Amygdala (tissue), 56 donors: ENCODE measurements around the gene BCOR.
A peak's percentile ranks its signal among the peaks of the same experiment; 100 is the strongest.

Experiments
- DNase-seq, 56 donors: peaks; one replicate each; lab custom pipeline; 2025; lab: John Stamatoyannopoulos, UW

BCOR gene

DNA sequence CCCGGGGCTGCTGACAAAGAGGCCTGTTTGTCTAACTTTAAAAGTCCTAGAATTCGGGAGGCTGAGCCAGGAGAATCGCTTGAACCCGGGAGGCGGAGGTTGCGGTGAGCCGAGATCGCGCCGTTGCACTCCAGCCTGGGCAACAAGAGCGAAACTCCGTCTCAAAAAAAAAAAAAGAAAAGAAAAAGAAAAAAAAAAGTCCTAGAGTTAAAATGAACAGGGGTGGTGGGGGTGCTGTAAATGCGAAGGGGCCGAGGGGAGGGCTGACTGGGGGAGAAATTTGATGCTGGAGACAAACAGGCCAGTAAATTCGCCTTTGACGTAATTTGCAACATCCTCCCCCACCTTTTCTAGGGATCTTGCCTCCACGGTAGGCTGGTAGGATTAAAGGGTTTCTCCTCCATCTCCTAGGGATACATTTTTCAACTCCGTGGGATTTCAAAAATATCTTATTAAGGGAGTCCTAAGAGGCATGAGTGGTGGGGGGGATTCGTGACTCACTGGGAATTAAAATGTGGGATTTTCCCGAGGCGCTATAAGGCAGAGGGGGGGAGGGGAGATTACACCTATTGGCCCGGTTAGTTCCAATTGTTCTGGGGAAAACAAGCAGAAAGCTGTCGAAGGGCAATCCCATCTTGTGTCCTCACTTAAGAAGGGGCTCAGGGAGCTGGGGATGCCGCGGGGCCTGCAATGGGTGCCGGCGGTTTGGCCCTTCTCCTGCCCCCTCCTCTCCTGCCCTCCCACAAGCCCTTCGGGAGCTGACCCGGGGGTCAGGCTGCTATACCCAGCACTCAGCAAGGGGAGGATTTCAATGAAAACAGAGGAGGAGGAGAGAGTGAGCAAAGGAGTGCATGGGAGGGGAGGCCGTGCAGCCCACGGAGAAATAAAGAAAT lies 3.0 kb upstream of the BCOR start:
- no peak for DNase-seq

DNA sequence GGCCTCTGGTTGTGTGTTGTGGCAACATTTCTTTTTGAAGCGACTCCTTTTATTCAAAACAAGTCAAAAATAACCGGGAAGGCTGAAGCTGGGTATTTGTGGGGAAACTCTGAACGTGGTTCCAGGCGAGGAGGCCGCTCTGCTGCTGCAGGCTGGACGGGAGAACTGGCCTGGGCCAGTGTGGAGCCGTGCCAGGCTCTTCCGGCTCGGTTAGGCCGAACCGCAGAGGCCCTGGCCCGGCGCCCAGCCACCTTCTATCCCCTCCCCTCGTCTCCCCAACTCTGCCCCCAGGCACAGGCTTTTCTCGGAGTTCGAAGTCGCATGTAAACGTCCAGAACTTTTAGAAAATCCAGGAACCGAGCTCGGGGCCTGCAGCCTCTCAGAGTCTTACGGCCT lies 2.4 kb upstream of the BCOR start:
- peak in 3 of 56 donors; percentile 6 to 17 (median 8) for DNase-seq

DNA sequence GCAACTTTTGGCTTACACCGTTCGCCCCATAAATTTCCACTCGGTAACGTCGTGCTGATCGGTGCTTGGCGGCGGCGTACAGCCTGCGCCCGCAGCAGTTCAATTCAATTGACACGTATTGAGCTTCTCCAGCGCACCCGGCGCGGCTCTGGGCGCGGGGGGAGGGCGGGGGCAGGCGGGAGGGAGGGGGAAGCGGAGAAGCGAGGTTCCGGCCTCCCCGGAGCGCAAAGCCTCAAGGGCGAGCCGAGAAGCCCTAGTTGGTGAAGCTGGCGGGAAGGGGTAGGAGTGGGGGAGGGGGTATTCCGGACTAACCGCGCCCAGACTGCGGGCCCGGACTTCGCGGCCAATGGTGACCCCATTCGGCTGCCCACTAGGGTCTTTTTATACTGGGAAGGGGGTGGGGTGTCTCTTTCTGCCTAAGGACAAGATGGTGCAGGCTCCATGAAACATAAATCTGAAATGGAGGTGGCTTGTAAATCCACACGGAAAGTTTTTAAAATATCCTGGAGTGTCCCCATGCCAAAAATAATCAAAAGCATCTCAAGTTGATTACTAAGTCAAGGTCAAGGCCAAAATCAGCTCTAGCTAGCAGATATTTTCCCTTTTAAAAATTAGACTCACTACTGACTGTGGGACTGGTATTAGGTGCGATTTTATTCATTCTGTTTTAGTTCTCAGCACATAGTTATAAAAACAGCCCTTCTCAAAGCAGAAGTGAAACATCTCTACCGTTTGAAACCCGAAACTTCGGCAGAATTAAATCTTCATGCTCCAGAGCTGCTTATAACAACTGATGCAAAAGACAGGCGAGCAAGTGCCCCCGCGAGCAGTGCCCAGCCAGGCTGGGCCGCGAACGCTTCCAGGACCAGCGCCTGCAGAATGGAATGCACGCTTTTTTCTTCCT lies 1.5 kb upstream of the BCOR start:
- peak in 11 of 56 donors; percentile 8 to 25 (median 18) for DNase-seq

DNA sequence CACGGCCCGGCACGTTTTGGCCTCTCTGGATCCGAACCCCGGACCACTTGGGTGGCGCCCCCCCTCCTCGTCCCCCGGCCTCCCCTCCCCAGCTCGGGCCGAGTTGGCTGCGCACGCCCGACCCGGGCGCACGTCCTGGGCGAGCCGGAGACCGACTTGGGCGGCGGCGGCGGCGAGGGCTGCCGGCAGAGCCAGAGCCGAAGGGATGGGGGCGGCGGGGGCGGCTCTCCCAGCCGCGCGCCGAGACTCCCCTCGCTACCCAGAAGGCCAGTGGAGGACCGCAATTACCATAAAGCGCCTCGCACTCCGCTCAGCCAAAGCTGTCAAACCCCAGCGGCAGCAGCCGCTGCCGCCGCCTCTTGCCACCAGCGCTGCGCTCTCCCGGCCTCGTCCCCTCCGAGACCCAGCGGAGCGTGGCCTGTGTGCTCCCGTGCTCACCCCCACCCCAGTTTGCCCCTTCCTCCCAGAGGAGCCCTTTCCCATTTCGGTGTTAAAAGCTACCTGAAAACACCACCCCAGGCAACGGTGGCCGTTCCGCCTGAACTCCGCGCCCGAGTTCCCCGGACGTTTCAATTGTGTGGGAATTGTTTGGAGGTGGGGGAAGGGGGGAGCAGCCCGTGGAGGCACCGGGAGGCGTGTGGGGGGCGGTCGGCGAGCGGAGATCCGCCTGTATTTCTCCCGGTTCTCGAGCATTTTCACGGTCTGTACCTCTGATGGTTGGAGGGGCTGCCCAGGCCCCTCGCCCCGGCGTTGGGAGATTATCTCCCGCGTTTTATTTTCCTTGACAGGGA lies 701 bp upstream of the BCOR start:
- peak in 30 of 56 donors; percentile 8 to 75 (median 50) for DNase-seq

DNA sequence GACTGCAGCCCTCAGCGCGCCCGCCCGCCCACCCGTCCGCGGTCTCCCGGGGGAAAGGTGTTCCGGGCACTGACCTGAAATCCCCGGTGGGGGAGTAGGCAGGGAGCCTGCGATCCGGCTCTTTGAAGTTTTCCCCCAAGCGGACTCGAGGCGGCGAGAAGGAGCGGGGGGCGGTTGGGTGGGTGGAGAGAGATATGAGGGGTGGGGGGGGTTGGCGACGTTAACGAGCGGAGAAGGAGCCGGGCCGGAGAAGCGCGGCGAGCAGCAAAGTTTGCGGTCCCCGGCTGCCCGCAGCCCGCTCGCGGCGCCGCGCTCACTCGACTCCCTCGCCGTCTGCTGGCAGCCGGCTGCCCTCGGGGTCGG lies 636 bp downstream of the BCOR start:
- peak in 3 of 56 donors; percentile 2 to 57 (median 25) for DNase-seq

DNA sequence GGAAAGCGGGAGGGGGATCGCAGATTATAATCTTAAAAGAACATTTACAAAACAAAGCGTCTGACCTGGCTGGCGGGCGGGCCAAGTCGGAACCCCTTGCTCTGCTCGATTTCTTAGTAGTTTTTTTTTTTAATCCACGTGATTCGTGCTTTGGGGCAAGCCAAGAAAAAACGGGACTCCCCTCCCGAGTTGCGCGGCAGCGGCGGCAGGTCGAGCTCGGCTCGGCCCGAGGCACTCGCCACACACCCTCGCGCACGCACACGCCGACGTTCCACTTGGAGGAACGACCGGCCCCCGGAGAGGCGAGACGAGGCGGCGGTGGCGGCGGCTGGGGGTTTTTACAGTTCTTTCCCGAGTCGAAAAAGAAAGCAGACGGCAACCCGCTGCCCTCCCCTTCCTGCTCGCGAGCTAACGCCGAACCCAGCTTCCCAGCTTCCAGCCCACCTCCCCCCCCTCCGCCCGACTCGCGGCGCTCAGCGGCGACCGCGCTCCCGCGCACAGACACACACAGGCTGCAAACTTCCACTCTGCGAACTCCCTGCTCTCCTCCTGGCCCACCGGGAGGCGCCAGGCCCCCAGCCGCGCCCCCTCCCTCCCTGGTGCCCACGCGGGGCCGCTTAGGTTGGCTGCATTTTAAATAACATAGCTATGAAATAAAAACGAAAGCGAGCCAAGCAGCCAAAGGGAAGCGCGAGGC lies 1.2 kb downstream of the BCOR start:
- peak in 36 of 56 donors; percentile 1 to 62 (median 24) for DNase-seq

DNA sequence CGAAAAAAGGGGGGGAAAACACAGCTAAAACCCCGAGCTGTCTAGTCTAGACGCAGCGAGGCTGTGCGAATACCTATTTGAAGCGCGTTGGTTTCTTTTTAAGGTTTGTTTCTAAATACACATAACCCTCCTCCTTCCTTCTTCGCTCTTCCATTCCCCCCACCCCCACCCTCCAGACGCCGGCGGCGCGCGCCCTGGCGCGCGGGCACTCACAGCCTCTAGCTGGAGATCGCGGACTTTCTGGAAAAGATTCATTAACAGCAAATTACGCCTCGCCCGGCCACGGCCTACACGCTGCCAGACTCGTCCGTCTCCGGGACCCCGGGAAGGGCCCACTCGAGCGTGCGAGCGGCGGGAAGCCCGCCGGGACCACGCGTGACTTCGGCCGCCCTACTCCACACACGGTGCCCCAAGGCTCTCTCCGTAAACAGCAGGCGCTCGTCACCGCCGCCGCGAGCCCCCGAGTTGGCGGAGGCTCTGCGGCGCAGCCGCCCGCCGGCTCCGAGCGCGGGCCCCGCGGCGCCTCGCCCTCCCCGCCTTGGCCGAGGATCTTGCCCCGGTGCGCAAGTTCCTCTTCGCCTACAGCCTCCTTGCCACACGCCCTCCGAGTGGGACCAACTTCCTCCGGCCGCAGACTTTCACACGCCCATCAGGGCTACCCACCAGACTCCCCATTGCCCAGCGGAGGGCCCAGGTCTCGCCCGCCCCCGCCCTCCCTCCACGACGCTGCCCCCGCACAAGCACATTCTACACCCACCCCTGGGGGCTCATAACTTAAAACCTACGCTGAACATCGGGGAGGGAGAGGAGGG lies 2.0 kb downstream of the BCOR start:
- DNase-seq: peak in 23 of 56 donors; percentile 4 to 53 (median 25)

DNA sequence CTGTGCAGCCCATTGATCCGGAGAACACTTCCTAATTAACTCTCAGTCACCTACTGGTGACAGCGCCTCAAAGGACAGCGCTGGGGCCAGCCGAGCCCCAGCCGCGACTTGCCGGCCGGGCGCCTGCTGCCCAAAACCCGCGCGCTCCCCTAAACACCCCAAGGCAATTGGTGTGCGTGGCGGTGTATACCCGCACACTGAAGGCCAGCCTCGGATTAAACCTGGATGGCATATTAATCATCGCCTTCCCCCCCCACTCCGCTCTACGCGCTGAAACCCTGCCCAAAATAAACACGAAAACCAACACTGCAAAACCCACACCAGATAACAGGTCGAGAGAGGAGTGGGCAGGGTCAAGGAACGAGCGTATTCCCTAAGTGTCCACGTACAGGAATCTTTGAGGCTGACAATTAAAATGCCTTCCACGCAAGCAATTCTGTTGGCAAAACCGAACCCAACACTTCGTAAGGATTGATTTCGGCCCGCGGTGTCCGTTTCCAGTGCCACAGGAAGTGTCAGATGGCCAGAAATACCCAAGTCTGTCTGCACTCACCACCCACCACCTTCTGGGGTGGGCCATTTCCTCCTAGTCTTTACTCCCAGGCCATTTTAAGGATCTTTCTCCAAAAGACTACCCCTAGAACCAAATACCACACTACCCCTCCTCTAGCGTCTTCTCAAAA lies 2.7 kb downstream of the BCOR start:
- peak in 1 of 56 donors; percentile 19 for DNase-seq

DNA sequence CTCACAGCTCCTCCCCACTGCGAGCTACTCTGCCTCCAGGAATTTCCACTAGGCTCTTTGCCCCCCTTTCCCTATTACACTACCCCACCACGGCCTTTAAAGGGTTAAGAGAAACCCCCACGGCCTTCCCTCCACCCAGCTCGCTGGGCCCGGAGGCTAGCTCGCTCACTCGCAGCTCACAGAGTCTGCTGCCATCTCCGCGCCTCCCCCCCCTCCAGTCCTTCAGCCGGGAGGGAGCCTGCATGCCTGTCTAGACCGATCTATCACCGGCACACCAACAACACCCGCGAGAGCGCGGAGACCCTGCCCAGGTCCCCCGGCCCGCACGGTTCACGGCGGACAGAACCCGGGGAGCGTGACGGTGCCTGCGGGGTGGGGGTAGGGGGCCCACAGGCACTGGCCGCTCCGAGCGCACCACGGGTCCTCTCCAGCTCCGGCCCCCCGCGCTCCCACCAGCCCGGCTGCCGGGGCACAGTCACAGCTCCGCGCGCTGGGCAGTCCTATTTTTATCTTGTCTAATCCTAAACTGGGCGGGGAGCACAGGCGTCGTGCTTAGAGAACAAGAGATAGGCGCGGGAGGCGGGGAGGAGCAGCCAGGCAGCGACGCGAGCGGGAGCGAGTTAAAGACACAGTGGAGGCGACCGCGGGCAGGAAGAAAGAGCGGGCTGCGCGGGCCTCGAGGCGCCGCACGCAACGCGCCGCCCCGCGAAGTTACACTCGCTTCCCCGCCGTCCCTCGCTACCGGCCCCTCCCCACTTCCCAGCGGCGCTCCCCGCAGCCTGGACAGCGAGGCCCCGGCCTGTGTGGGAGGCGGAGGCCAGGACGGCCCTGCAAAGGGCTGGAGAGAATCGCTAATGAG lies 3.5 kb downstream of the BCOR start:
- peak in 25 of 56 donors; percentile 3 to 47 (median 23) for DNase-seq

DNA sequence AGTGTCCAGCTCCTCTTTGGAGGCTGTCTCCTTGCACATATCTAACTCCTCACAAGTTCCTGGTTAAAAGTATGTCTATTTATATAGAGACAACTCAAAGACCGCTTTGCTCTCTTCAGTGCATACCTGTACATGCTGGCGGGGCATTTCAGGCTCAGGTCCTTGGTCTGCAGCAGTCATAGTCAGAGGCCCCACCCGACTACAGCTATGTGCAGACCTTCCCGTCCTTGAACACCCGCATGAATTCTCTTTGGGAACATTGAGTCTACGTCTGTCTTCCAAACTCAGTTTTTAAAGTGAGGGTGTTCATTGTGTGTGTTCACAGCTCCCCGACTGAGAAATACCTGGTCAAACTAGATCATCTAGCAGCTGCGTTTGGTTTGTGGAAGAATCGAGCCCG lies 4.2 kb downstream of the BCOR start:
- DNase-seq: no peak

DNA sequence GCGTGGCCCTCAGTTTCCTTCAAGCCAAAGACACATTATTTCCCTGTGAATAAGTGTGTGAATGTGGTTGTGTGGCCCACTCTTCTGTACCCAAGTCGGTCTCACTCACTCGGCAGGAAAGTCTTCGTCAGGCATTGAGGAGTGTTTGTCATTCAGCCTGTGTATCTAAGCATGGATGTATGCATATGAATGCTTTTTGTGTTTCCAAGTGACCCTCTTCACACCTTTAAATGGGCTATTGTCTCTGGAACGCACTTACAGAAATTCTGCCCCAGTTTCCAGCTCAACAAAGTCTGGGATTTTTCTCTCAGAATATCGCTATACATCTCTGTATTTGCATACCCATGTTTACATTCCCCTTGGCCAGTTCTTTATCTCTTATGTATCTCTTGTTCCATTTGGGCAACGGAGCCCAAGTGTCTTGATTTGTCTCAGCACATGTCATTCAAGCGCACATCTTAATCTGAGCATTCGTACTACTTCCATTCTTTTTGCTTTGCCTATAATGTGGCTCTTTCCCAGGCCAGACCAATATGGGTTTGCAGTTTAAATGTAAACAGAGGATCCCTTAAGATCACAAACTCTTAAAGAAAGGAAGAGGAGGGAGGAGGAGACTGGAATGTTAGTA lies 4.8 kb downstream of the BCOR start:
- DNase-seq: no peak

DNA sequence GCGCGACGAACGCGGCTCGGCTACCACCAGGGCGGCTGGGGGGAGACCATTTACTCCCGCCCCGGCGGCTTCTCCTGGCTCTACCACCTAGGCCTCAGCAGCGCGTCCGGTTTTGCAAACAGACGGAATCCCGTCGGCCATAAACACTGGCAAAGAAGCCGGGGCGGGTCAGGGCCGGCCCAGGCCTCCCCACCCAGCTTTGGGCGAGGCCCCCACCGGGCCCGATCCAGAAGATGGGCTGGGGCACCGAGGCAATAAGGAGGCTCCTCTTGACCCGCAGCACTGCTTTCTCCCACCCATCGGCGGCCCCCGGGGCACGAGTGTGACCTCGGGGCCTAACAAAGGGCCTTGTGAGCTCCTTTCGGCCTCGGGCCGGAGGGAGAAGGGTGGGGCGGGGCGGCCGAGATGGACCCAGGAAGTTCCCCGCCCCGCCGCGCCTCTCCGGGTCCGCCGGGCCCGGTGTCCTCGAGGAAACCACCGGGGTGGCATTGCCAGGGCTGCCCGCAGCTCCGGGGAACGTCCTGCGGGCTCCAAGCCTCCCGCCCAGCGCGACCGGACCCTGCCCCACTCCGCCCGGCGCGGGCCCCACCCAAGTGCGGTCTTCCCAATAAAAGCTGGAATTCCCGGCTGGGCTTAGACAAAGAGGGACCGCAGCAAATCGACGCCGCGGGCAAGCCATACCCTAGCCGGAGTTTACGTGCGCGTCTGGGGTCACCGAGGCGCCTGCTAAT lies 5.9 kb downstream of the BCOR start:
- no peak for DNase-seq

DNA sequence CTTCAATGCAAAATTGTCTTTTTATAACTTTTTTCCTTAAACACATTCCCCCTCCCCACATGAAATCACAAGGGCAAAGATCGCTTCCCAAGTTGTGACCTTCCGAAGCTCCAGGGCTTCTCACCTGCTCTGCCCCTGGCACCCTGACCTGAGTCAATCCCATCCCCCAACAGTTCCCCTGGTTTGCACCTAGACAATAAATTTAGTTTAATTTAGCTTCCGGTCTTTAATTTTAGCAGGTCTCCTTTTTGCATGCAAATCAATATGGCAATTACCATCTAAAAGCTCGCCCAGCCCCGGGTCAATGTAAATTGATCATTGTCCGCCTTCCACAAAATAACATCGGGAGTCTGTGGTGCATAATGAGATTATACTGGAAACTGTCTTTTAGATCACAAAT lies 6.8 kb downstream of the BCOR start:
- no peak for DNase-seq

DNA sequence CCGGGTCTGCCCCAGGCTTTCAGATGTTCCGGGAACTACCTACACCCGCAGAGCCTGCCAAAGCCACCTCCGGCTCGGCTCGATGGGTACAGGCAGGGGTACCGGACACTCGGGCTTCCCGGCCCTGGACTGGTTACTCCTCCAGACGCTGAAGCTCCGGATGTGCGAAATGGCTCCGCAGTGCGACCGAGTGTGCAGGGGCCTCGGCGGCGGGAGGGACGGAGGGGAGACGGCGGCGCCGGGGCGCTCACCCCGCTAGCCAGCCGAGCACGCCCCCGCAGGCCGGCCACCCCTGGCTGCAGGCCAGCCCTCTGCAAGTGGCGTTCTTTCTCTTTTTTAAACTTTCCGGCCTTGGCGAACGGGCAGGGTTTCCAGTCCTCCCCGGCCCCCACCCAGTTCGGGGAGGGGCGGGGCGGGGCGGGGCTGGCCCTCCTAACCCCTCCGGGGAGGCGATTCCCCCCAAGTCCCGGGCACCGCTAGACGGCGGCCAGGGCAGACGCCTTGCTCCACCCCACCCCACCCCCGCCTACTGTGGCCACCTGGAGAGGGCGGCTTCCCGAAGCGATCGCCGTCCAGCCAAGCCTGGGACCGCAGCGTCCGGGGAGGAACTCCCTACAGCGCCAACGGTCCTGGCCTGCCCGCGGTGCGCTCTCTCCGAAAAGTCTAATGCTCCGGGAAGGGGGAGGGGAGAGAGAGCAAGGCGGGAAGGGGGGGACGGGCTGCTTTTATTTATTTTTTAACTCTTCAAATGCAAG lies 7.5 kb downstream of the BCOR start:
- peak in 2 of 56 donors; percentile 9 for DNase-seq

DNA sequence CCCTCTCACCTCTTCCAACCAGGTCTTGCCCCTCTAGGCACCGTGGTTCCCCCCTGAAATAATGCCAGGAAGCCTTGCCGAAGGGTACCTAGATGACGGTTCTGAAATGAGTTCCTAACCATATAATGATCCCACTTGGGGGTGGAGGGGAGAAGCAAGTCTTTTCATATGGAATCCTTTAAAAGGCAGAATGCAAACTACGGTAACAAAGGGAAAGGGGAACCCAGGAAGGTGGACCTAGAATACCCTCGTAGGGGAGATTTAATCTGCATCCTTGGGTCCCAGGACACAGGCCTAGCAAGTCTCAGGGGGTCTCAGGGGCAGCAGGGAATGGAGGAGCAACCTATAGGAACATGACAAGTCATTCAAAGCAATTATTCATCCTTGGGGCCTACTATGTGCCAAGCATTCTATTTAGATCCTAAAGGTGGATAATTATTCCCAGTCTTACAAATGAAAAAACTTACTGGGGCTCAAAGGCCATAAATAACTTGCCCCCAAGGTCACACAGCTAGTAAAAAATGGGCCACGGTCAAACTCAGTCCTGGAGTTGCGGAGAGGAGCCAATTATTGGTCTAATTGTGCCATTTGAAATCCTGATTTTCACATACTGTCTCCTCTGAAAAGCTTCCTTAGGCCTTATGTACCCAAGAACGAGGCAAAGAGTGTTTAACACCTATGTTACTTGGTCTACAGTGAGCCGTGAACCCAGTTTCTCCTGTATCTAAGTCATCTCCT lies 8.8 kb downstream of the BCOR start:
- no peak for DNase-seq
